MM.1S (cell line): ENCODE results near the gene DPP10.

Experiments used
- DNase-seq: peaks from one replicate; pipeline ENCODE4 v3.0.0-alpha.2; 2015
- H2AFZ ChIP-seq: fragments of 300-600 bp; sonication (generic); 2 replicates; pipeline ENCODE4 v1.6.0; 2016; ENCODE audit warnings: antibody characterized with exemption, low read length
- H3F3A ChIP-seq: fragments of 300-600 bp; sonication (generic); 2 replicates; pipeline ENCODE4 v1.6.1; 2016; ENCODE audit warnings: mild to moderate bottlenecking, antibody characterized with exemption, low read length, moderate library complexity, mixed read lengths; ENCODE audit not compliant: insufficient read depth
- H3K27ac ChIP-seq: fragments of 300-600 bp; sonication (generic); 2 replicates; pipeline ENCODE4 v1.5.1; 2016; ENCODE audit warnings: mild to moderate bottlenecking, low read length
- H3K27me3 ChIP-seq: fragments of 300-600 bp; sonication (generic); replicated peaks from 2 replicates; pipeline ENCODE4 v1.6.0; 2016; ENCODE audit warnings: low read length; ENCODE audit not compliant: insufficient read depth
- H3K36me3 ChIP-seq: fragments of 300-600 bp; sonication (generic); replicated peaks from 2 replicates; pipeline ENCODE4 v1.6.1; 2016; ENCODE audit warnings: mild to moderate bottlenecking, low read length, mixed read lengths; ENCODE audit not compliant: insufficient read depth
- H3K4me1 ChIP-seq: fragments of 300-600 bp; sonication (generic); 2 replicates; pipeline ENCODE4 v1.6.1; 2016; ENCODE audit warnings: low read length, mixed read lengths
- H3K4me2 ChIP-seq: fragments of 300-600 bp; sonication (generic); 2 replicates; pipeline ENCODE4 v1.6.0; 2016; ENCODE audit warnings: low read depth, low read length
- H3K4me3 ChIP-seq: fragments of 300-600 bp; sonication (generic); 2 replicates; pipeline ENCODE4 v1.5.1; 2016; ENCODE audit warnings: low read length, mixed read lengths
- H3K79me2 ChIP-seq: fragments of 300-600 bp; sonication (generic); 2 replicates; pipeline ENCODE4 v1.6.1; 2016; ENCODE audit warnings: mixed run types, low read length, mixed read lengths
- H3K9ac ChIP-seq: fragments of 300-600 bp; sonication (generic); 2 replicates; pipeline ENCODE4 v1.6.1; 2016; ENCODE audit warnings: low read length, mixed read lengths
- H3K9me2 ChIP-seq: fragments of 300-600 bp; sonication (generic); replicated peaks from 2 replicates; pipeline ENCODE4 v1.6.1; 2016; ENCODE audit warnings: mild to moderate bottlenecking, low read length, mixed read lengths; ENCODE audit not compliant: insufficient read depth
- H3K9me3 ChIP-seq: fragments of 300-600 bp; sonication (generic); replicated peaks from 2 replicates; pipeline ENCODE4 v1.6.1; 2016; ENCODE audit warnings: mild to moderate bottlenecking, low read length, mixed read lengths; ENCODE audit not compliant: insufficient read depth
- H4K20me1 ChIP-seq: fragments of 300-600 bp; sonication (generic); 2 replicates; pipeline ENCODE4 v1.6.1; 2016; ENCODE audit warnings: mild to moderate bottlenecking, low read length, moderate library complexity, mixed read lengths; ENCODE audit not compliant: insufficient read depth
- EZH2 ChIP-seq: fragments of 300-600 bp; sonication (generic); optimal IDR thresholded peaks from 2 replicates; pipeline ENCODE3; 2017; ENCODE audit warnings: low read depth, mild to moderate bottlenecking, antibody characterized with exemption, low read length, mixed read lengths
- EZH2phosphoT487 ChIP-seq: fragments of 300-600 bp; sonication (generic); IDR thresholded peaks from 2 replicates; pipeline ENCODE4 v1.6.1; 2018; ENCODE audit warnings: antibody characterized with exemption, low read length
- TF ChIP-seq, protein P1 (sequence below): fragments of 300-600 bp; sonication (generic); IDR thresholded peaks from 2 replicates; pipeline ENCODE4 v1.5.1; 2016; ENCODE audit warnings: antibody characterized with exemption, low read length, mixed read lengths

Gene DPP10

DNA sequence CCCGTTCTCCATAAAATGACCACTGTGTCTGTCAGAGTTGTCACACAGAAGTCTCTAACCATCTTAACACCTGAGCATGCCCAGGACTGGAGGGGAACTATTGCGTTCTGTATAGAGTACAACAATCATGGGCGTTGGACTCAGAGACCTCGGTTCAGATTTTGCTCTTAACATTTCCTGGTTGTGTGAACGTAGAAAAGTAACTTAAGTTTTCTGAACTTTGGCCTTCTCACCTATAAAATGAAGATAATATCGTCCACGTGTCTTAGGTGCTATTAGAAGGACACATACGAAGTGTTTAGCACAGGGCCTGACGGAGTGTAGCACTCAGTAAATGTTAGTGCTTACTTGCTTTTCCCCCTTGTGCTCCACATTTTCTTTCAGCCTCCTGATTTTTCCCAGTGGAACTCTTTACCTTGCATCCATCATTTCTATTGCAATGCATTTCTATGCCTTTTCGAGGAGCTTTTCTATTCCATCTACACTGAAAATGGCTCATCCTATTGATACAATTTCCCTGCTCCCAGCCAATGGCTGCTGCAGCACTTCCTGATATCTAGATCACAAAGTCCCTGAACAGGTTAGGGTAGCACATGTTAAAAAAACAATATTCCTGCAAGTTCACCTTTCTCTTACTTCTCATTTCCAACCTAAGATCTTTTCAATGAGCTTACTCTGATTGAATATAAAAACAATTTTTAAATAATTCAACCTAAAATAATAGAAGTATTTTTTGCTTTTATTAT is 22.7 kb downstream of the DPP10 start:
- H3K27me3 ChIP-seq: no peaks in the 10 kb centered on the region
- H3K79me2 ChIP-seq: no peaks in the 10 kb centered on the region
- H4K20me1 ChIP-seq: no peaks in the 10 kb centered on the region
- no peaks in the 10 kb centered on the region for H3K9me3 ChIP-seq
- DNase-seq: no peak
- H3K36me3 ChIP-seq: no peaks in the 10 kb centered on the region
- no peak overlapping the region for H3K4me2 ChIP-seq
- H3K27ac ChIP-seq: no peak overlapping the region
- H3F3A ChIP-seq: no peaks in the 10 kb centered on the region
- no peak for TF ChIP-seq EZH2
- TF ChIP-seq, protein P1, sequence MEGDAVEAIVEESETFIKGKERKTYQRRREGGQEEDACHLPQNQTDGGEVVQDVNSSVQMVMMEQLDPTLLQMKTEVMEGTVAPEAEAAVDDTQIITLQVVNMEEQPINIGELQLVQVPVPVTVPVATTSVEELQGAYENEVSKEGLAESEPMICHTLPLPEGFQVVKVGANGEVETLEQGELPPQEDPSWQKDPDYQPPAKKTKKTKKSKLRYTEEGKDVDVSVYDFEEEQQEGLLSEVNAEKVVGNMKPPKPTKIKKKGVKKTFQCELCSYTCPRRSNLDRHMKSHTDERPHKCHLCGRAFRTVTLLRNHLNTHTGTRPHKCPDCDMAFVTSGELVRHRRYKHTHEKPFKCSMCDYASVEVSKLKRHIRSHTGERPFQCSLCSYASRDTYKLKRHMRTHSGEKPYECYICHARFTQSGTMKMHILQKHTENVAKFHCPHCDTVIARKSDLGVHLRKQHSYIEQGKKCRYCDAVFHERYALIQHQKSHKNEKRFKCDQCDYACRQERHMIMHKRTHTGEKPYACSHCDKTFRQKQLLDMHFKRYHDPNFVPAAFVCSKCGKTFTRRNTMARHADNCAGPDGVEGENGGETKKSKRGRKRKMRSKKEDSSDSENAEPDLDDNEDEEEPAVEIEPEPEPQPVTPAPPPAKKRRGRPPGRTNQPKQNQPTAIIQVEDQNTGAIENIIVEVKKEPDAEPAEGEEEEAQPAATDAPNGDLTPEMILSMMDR: no peak
- TF ChIP-seq EZH2phosphoT487: no peak
- H3K4me3 ChIP-seq: no peak overlapping the region
- no peaks in the 10 kb centered on the region for H3K4me1 ChIP-seq
- H3K9ac ChIP-seq: no peak overlapping the region
- H3K9me2 ChIP-seq: no peaks in the 10 kb centered on the region
- H2AFZ ChIP-seq: no peak overlapping the region

GRCh38 chr2:114468343-114468742 is 25.9 kb downstream of the DPP10 start:
- no peak for TF ChIP-seq EZH2phosphoT487
- TF ChIP-seq, protein P1: no peak
- no peak overlapping the region for H3K4me3 ChIP-seq
- H4K20me1 ChIP-seq: no peaks in the 10 kb centered on the region

DNA sequence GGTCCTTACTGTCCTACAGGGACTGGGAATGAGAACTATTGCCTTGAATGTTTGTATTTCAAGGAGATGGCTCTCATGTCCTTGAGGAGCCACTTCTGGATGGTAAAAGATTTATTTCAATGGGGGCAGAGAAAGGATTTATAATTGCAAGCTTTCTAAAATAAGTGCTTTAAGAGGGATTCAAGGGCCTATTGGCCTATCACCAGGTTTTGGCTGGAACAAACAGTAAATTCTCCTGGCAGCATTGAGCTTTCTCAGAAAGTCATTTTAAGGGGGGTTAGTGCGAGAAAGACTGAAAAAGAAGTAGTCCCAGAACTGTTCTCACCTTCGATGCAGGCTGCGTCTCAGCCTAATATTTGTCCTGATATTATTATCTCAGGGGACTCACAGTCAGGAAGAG is 29.8 kb downstream of the DPP10 start:
- no peaks in the 10 kb centered on the region for H3K27me3 ChIP-seq
- H3K27ac ChIP-seq: no peak overlapping the region
- no peak for DNase-seq
- H3K4me3 ChIP-seq: no peak overlapping the region
- H3K9me3 ChIP-seq: no peaks in the 10 kb centered on the region
- H4K20me1 ChIP-seq: no peaks in the 10 kb centered on the region
- no peak overlapping the region for H3K9ac ChIP-seq
- H3K36me3 ChIP-seq: no peaks in the 10 kb centered on the region
- H2AFZ ChIP-seq: no peak overlapping the region
- H3F3A ChIP-seq: no peaks in the 10 kb centered on the region
- no peak overlapping the region for H3K4me2 ChIP-seq
- no peaks in the 10 kb centered on the region for H3K79me2 ChIP-seq
- TF ChIP-seq, protein P1: no peak
- TF ChIP-seq EZH2 (no peak), EZH2phosphoT487 (no peak)
- H3K4me1 ChIP-seq: no peaks in the 10 kb centered on the region
- H3K9me2 ChIP-seq: no peaks in the 10 kb centered on the region

More at GRCh38 chr2:114468343-114468742, 25.9 kb downstream of the DPP10 start:
- Histone ChIP-seq H3K4me2 (no peak overlapping the region), H3K9ac (no peak overlapping the region), H3F3A (no peaks in the 10 kb centered on the region), H2AFZ (no peak overlapping the region), H3K9me2 (no peaks in the 10 kb centered on the region), H3K79me2 (no peaks in the 10 kb centered on the region), H3K27ac (no peak overlapping the region), H3K36me3 (no peaks in the 10 kb centered on the region), H3K9me3 (no peaks in the 10 kb centered on the region), H3K27me3 (no peaks in the 10 kb centered on the region), H3K4me1 (no peaks in the 10 kb centered on the region)
- DNase-seq: no peak
